Mammary microvascular endothelial cell (primary cell): Measurements from ENCODE around the gene CALHM1. TPM values are rescaled to one million over a fixed set of nuclear protein-coding genes. Genes with fewer than 3 reads are reported as not detected.

Experiments used
- total RNA-seq: library from RNA; depleted of rRNA; stranded (reverse); fragments of >200 nt; gene quantifications from 2 replicates; pipeline ENCODE4 v1.2.3, GENCODE V29; 2015

Gene CALHM1
- not detected in 2 replicates for total RNA-seq

GRCh38 chr10:103458720-103459119 is at the start of gene CALHM1:
Gene CALHM1, minus strand, starts transcription at chr10:103458900. Its CDS starts 149 bp downstream, at chr10:103458751.

GRCh38 chr10:103493362-103493915 is 34.7 kb upstream of the CALHM1 start, which contains the start of gene NEURL1:
Gene NEURL1, plus strand, starts transcription at chr10:103493705. Its CDS starts 683 bp downstream, at chr10:103494388.

GRCh38 chr10:103479135-103479534 is 20.4 kb upstream of the CALHM1 start, which contains the start of gene CALHM3:
Gene CALHM3, minus strand, starts transcription at chr10:103479240. Its CDS starts 208 bp downstream, at chr10:103479032.

GRCh38 chr10:103451831-103452505 is 6.7 kb downstream of the CALHM1 start, which contains the start of gene CALHM2:
Gene CALHM2, minus strand, starts transcription at chr10:103452370. Its CDS starts 2,429 bp downstream, at chr10:103449941.

Other genes with a start within 250 kb of the CALHM1 start
- gene RPEL1, start 213.0 kb downstream of the CALHM1 start, total RNA-seq = not detected in 2 replicates
- gene INA, start 181.8 kb downstream of the CALHM1 start, total RNA-seq = 1.1 and 1.6 TPM in 2 replicates
- gene PCGF6, start 107.8 kb downstream of the CALHM1 start, total RNA-seq = 11.3 and 13.8 TPM in 2 replicates
- 7.4 and 7.8 TPM in 2 replicates for gene TAF5, start 90.9 kb downstream of the CALHM1 start, total RNA-seq
- gene ATP5MK, start 62.4 kb downstream of the CALHM1 start, total RNA-seq = 529 and 626 TPM in 2 replicates
- 33.1 and 34.8 TPM in 2 replicates for gene PDCD11, start 62.3 kb downstream of the CALHM1 start, total RNA-seq
- gene CALHM2, start 6.5 kb downstream of the CALHM1 start, total RNA-seq = 25.2 and 33.1 TPM in 2 replicates
- gene CALHM3, start 20.3 kb upstream of the CALHM1 start, total RNA-seq = not detected in 2 replicates
- 0.10 and 0.87 TPM in 2 replicates for gene NEURL1, start 34.8 kb upstream of the CALHM1 start, total RNA-seq